Measurements from ENCODE around the gene LBHD1. TPM values are rescaled to one million over a fixed set of nuclear protein-coding genes. Genes with fewer than 3 reads are reported as not detected.
A peak's percentile ranks its signal among the peaks of the same experiment; 100 is the strongest.

The LBHD1 gene
- total and polyA plus RNA-seq, 2 of the 4 experiments (the other 2 are of a cell fraction): 1.6 to 4.0 TPM

GRCh38 chr11:62669420-62670161 lies 2.5 kb downstream of the LBHD1 start:
- in situ Hi-C loops (cut with MboI; ENCODE audit: low sequenced_read_pairs): no loop called here
- H3K4me1 ChIP-seq (ENCODE audit: control insufficient read depth, insufficient read depth, low read length): peaks cover 11% of the 10 kb centered on the region
- dilution Hi-C loops (cut with HindIII; ENCODE audit: low sequenced_read_pairs, unreplicated experiment): no loop called here
- TF ChIP-seq MXI1 (IDR thresholded peaks at IDR 0.05; ENCODE audit: borderline replicate concordance, low read depth, low read length): no peak
- TF ChIP-seq CEBPB (IDR thresholded peaks at IDR 0.05; ENCODE audit: low read depth, low read length): no peak
- TF ChIP-seq BHLHE40 (IDR thresholded peaks at IDR 0.05; ENCODE audit: low read depth, low read length): no peak
- TF ChIP-seq MAFK (IDR thresholded peaks at IDR 0.05; ENCODE audit: low read depth, low read length): no peak
- TF ChIP-seq FOS (IDR thresholded peaks at IDR 0.05; ENCODE audit: low read depth, low read length): no peak
- no peak for TF ChIP-seq ELK1 (IDR thresholded peaks at IDR 0.05; ENCODE audit: borderline replicate concordance, low read depth, low read length)
- no peak for TF ChIP-seq NFE2L2 (IDR thresholded peaks at IDR 0.05; ENCODE audit: low read depth, low read length)
- no peak for TF ChIP-seq MAZ (IDR thresholded peaks at IDR 0.05; ENCODE audit: borderline replicate concordance, low read depth, low read length)
- H2BK20ac ChIP-seq (ENCODE audit: low read depth, low read length): no peak overlapping the region
- no peak overlapping the region for H4K8ac ChIP-seq (ENCODE audit: low read depth in 2 of 2, low read length in 2 of 2)
- peaks cover 16% of the 10 kb centered on the region for H3K36me3 ChIP-seq (ENCODE audit: control insufficient read depth, insufficient read depth, low read length)
- no peak overlapping the region for H4K91ac ChIP-seq (ENCODE audit: insufficient read depth, low read depth, low read length)
- WGBS, 2 experiments (ENCODE audit: extremely low coverage in 2 of 2, insufficient read length in 1 of 2): 100% methylated on average over 1 of the region's 4 CpGs; no CpG with 5 or more reads in 1 of the 2 experiments
- no peak overlapping the region for H2BK120ac ChIP-seq (ENCODE audit: low read depth, low read length)
- H3K9me3 ChIP-seq (ENCODE audit: control insufficient read depth, insufficient read depth, low read length): no peaks in the 10 kb centered on the region
- H3K18ac ChIP-seq (ENCODE audit: low read depth, low read length): no peak overlapping the region
- H4K20me1 ChIP-seq (ENCODE audit: insufficient read depth, low read length): peaks cover 18% of the 10 kb centered on the region
- H3K4me3 ChIP-seq (ENCODE audit: insufficient read depth, low read depth, low read length): no peak overlapping the region
- H2AK9ac ChIP-seq (replicated peaks; ENCODE audit: low read depth, low read length, poor library complexity): no peak overlapping the region
- ChIA-PET POLR2A (ENCODE audit: unreplicated experiment) (interaction anchor here (0.6 to 1.6 kb wide), 2 partner anchors 11 to 250 kb away, joined by 3 to 10 read pairs; no protein-coding TSS in a partner anchor), CTCF (interaction anchor here (1.0 kb wide), 1 partner anchor 12 kb away, joined by 3 read pairs; no protein-coding TSS in a partner anchor)
- no peak overlapping the region for H3K4me2 ChIP-seq (ENCODE audit: low read depth, low read length)
- H2BK5ac ChIP-seq (ENCODE audit: low read depth, low read length, poor library complexity, severe bottlenecking): no peak overlapping the region
- no peaks in the 10 kb centered on the region for H3K27me3 ChIP-seq (ENCODE audit: control insufficient read depth, insufficient read depth, low read length)
- ATAC-seq (ENCODE audit: low read depth) (no peak), DNase-seq (no peak)
- H2BK15ac ChIP-seq (ENCODE audit: low read depth, low read length): no peak overlapping the region
- H3K23ac ChIP-seq (ENCODE audit: low read depth, low read length): no peak overlapping the region
- H4K5ac ChIP-seq (ENCODE audit: low read depth, low read length): no peak overlapping the region
- intact Hi-C loops (cut with micrococcal nuclease): no loop called here
- no peak overlapping the region for H3K4ac ChIP-seq (ENCODE audit: low read depth, low read length)
- peaks cover 34 to 72% of the 10 kb centered on the region in 2 experiments for H3K79me1 ChIP-seq (ENCODE audit: low read depth in 1 of 2, low read length in 2 of 2)
- no peak overlapping the region for H3K56ac ChIP-seq (ENCODE audit: extremely low read depth, insufficient read depth, low read length)
- H3K14ac ChIP-seq (replicated peaks; ENCODE audit: low read depth, low read length): no peak overlapping the region
- peaks cover 9% of the 10 kb centered on the region for H3K9me1 ChIP-seq (ENCODE audit: insufficient read depth, low read length)
- BruUV-seq (replicated peaks): no TSS peak
- H2AFZ ChIP-seq (replicated peaks; ENCODE audit: low read length, poor library complexity): no peak overlapping the region
- H3K27ac ChIP-seq (ENCODE audit: insufficient read depth, low read length): no peak overlapping the region
- peak overlapping the region; percentile 21 for H2AK5ac ChIP-seq (ENCODE audit: low read depth, low read length)
- no peak overlapping the region for H3K9ac ChIP-seq (ENCODE audit: low read depth, low read length)
